Panc1 (cell line): Measurements from ENCODE around the gene WDFY1.

Source experiments
- TCF7L2 ChIP-seq: IDR thresholded peaks from 2 replicates; pipeline ENCODE4 v1.6.1; 2011; ENCODE audit warnings: mild to moderate bottlenecking, low read depth, low read length, inconsistent platforms
- TF ChIP-seq, protein P1 (sequence below): fragments of 450-650 bp; IDR thresholded peaks from 2 replicates; pipeline ENCODE4 v1.5.1; 2017; ENCODE audit warnings: mild to moderate bottlenecking

DNA sequence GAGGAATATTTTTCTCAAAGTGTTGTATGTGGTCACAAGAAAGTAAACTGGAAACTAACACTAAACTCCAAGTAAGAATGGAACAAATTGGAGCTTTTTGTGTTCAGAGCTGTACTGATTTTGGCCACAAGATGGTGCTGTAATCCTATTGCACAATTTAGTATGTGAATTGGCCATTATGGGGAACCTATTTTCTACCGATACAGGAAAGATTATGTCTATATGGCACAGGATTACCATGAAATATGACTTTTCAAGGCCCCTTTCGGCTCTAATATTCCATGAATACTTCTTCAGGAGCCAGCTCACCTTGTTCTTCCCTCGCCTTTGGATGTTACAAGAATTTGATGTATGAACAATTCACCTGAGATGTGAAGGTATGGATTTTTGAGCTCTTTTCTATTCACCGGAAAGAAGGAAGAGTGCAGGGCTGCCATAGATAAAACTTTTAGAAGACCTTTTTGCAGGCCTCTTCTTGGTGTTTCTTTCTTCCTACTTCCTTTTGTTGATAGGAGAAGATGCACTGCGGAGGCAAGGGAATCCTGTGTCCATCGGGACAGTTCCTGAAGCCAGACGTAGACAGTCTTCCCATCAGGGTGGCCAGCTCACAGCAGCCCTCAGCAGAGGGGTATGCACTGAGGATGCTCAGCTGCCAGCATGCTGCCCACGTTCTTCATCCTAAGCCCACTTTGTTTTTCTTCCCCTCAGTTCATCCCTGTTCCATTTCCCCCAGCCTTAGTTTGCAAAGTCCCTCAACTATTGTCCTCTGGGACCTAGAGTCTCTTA is 25.4 kb upstream of the WDFY1 start:
- TF ChIP-seq TCF7L2, result no peak
- TF ChIP-seq, protein P1, sequence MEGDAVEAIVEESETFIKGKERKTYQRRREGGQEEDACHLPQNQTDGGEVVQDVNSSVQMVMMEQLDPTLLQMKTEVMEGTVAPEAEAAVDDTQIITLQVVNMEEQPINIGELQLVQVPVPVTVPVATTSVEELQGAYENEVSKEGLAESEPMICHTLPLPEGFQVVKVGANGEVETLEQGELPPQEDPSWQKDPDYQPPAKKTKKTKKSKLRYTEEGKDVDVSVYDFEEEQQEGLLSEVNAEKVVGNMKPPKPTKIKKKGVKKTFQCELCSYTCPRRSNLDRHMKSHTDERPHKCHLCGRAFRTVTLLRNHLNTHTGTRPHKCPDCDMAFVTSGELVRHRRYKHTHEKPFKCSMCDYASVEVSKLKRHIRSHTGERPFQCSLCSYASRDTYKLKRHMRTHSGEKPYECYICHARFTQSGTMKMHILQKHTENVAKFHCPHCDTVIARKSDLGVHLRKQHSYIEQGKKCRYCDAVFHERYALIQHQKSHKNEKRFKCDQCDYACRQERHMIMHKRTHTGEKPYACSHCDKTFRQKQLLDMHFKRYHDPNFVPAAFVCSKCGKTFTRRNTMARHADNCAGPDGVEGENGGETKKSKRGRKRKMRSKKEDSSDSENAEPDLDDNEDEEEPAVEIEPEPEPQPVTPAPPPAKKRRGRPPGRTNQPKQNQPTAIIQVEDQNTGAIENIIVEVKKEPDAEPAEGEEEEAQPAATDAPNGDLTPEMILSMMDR, result peak; percentile 84; the same call in 1 of the 2 replicates
